HG02870 (cell line): ENCODE measurements around the gene SLC12A5.

Source experiments
- ATAC-seq: cut with Tn5 transposase; IDR thresholded peaks from one replicate; pipeline ENCODE4 v1.9.1; 2021; ENCODE audit warnings: mild to moderate bottlenecking, moderate library complexity; ENCODE audit not compliant: unreplicated experiment

SLC12A5 gene

DNA sequence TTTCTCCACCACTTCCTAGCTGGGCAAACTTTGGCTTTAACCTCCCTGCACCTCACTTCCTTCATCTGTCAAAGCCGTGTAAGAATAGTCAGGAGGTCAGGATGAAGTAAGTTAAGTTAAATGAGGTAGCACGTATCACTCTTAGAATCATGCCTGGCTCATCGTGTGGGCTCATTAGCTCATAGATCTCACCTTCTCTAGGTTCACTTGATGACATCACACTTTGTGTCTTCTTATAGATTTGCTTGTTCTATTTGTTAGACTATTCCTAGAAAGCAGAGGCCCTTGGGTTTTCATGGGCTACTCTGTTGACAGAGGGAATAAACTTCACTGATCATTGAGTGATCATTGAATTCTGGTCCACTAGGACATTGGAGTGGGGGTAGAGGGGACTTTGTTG is 72.9 kb downstream of the SLC12A5 start:
- ATAC-seq = no peak

DNA sequence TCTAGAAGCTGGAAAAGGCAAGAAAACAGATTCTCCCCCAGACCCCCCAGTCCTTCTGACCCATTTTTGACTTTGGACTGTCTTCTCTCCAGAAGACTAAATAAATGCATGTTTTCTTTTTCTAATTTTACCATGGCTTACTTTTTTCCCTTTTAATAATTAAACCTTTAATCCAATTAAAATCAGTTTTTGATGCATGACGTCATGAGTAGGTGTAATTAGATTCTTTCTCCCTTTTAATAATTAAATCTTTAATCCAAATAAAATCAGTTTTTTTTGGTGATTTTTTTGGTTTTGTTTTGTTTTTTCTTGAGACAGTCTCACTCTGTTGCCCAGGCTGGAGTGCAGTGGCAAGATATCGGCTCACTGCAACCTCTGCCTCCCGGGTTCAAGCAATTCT is 73.9 kb downstream of the SLC12A5 start:
- ATAC-seq = no peak

DNA sequence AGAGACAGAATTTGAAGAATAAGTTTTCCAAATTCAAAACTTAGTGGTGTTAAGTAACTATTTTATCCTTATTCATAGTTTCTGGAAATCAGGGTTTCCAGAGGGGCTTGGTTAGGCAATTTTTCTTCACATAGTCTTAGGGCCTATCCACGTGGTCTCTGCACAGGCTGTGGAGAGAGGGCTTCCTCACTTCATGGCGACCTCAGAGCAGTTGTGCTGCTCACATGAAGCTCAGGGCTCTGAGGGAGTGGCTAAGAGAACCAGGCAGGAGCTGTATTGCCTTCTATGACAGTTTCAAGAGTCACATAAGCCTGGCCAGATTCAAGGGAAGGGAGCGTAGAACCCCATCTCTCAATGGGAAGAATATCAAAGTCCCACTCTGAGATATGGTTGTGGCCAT is 75.2 kb downstream of the SLC12A5 start:
- no peak for ATAC-seq

DNA sequence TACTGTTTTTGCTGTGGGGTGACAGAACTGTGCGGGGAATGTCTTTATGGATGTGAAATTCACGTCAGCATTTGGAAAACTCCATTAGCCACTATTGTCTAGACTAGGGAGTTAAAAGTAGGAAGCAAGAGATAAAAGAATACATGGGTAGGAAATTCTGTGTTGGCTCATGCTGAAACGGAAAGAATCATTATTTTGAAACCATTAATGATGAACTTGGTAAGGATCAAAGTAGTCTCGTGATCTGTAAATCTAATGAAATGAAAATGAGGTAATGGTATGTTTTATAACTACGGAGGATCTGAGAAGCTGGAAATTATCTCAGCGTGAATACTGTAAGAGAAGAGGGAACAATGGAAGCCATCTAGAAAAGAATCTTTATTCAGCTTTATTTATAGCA is 78.0 kb downstream of the SLC12A5 start:
- ATAC-seq = no peak

DNA sequence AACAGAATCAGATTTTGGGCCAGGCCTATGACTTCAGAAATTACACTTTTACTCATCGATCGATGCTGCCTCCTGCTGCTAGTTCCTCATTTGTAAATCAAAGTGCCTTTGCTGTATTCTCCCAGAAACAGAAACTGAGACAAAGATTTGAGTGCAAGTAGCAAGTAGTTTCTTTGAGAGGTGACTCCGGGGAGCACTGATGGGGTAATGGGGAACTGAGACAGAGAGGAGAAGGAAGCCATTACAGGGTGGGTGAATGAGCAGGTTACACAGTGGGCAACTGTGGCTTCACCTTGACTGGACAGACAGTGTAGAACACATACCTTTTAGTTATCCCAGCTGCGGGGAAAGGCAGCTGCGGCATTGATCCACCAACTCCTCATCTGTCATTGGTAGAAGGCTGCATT is 79.4 kb downstream of the SLC12A5 start:
- peak; percentile 85 for ATAC-seq

DNA sequence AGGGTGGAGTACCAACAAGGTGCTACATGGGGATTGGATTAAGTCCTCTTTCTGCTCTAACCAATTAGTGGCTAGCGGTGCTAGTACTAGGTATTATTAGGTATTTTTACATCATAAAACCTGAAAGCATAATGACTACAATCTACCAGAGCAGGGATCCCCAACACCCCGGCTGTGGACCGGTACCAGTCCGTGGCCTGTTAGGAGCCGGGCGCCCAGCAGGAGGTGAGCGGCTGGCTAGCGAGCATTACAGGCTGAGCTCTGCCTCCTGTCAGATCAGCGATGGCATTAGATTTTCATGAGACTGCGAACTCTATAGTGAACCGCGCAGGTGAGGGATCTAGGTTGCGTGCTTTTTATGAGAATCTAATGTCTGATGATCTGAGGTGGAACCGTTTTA is 80.0 kb downstream of the SLC12A5 start:
- ATAC-seq = no peak
